ENCODE data around the gene CRLF3. TPM values are rescaled to one million over a fixed set of nuclear protein-coding genes. Genes with fewer than 3 reads are reported as not detected.
A peak's percentile ranks its signal among the peaks of the same experiment; 100 is the strongest.
"Not testable (repeated sequence)": the region's sequence is repeated elsewhere in the genome, so short reads cannot be mapped to it uniquely, and the experiment has no call there.

The CRLF3 gene
- total RNA-seq, 1 experiment from 2014 or later, result 25.8 TPM

DNA sequence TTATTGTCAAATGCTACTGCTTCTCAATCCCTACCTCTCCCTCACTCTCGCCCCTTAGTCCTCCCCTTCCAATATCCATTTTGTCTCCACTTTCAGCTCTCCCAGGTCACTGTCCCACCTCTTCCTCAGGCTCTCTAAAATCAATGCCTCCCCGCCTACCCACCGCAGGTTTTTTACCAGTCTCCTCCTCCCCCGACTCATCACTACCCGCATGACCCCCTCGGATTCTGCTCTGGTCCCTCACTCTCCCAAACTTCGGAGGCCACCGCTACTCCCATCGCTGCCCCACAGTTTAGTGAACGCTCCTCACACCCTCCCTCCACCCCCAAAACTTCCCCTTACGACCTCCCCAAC, 513 bp downstream of the CRLF3 start:
- Histone ChIP-seq H3K27ac (peak overlapping the region; percentile 38; the same call in 1 of the 2 replicates), H3K9me3 (replicated peaks) (no peaks in the 10 kb centered on the region), H3K4me3 (peak overlapping the region; percentile 86), H3K4me1 (replicated peaks) (peaks cover 20% of the 10 kb centered on the region), H3K27me3 (replicated peaks) (no peaks in the 10 kb centered on the region), H3K36me3 (peaks cover 8% of the 10 kb centered on the region)
- peak in 1 of 2 experiments; percentile 18 for DNase-seq (ENCODE audit: low read depth in 1 of 2, low spot score in 2 of 2)

DNA sequence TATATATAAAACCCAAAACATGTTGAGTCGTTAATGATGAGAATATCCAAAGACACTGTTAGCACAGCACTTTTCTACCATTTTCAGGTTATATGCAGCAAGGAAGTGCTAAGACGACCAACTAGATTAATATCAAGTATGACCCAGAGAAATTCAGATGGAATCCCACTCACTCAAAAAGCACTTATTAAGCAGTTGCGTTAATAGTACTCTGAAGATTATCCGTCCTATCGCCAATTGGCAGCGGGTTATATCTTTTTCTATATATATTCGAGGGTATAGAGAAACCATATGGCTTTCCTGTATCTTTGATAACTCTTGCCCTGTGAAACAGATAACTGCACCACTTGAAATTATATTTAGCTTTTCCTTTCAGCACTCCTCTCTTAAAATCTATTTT, 1.1 kb downstream of the CRLF3 start:
- DNase-seq (ENCODE audit: low read depth in 1 of 2, low spot score in 2 of 2), result no peak
- H3K4me3 ChIP-seq, result peak overlapping the region; percentile 86
- peaks cover 10% of the 10 kb centered on the region for H3K36me3 ChIP-seq
- H3K27ac ChIP-seq, result no peak overlapping the region
- no peaks in the 10 kb centered on the region for H3K27me3 ChIP-seq (replicated peaks)
- H3K4me1 ChIP-seq (replicated peaks), result peaks cover 20% of the 10 kb centered on the region
- no peaks in the 10 kb centered on the region for H3K9me3 ChIP-seq (replicated peaks)

GRCh38 chr17:30822919-30823318, 1.6 kb downstream of the CRLF3 start:
- H3K9me3 ChIP-seq (replicated peaks); H3K27ac ChIP-seq; H3K4me3 ChIP-seq; H3K27me3 ChIP-seq (replicated peaks); DNase-seq (ENCODE audit: low read depth in 1 of 2, low spot score in 2 of 2): not testable (repeated sequence)
- H3K36me3 ChIP-seq, result peaks cover 10% of the 10 kb centered on the region
- peaks cover 20% of the 10 kb centered on the region for H3K4me1 ChIP-seq (replicated peaks)

- DNase-seq (ENCODE audit: low read depth in 1 of 2, low spot score in 2 of 2), result no peak
- H3K36me3 ChIP-seq, result peaks cover 10% of the 10 kb centered on the region
- no peak overlapping the region for H3K4me3 ChIP-seq
- H3K9me3 ChIP-seq (replicated peaks), result no peaks in the 10 kb centered on the region
- peaks cover 20% of the 10 kb centered on the region for H3K4me1 ChIP-seq (replicated peaks)
- H3K27ac ChIP-seq, result no peak overlapping the region
- no peaks in the 10 kb centered on the region for H3K27me3 ChIP-seq (replicated peaks)
Observed at GRCh38 chr17:30821871-30822723, 2.4 kb downstream of the CRLF3 start.

DNA sequence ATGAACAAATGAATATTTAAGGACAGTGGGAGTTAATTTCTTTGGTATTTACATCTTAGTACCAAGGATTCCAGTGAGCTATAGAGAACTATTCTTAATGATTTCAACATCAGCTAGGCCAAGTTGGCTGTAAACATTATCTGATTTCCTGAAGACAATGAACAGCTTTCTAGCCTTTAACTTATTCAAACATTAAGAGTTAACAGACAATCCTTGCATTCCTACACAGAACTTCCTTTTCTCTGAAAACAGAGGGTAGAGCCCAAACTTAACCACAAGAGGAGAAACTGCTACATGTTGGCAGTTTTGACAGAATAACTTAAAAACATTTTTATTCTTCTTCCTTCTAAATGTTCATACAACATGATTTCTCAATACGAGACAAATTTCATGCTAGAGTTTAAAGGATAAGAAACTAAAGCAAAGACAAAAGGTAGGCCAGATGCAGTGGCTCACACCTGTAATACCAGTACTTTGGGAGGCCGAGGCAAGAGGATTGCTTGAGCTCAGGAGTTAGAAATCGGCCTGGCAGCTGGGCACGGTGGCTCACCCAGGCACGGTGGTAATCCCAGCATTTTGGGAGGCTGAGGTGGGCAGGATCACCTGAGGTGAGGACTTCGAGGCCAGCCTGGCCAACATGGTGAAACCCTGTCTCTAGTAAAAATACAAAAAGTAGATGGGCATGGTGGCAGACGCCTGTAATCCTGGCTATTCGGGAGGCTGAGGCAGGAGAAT, 4.4 kb downstream of the CRLF3 start:
- Histone ChIP-seq H3K27ac (no peak overlapping the region), H3K4me1 (replicated peaks) (peaks cover 20% of the 10 kb centered on the region), H3K9me3 (replicated peaks) (no peaks in the 10 kb centered on the region), H3K4me3 (no peak overlapping the region), H3K27me3 (replicated peaks) (no peaks in the 10 kb centered on the region), H3K36me3 (peaks cover 10% of the 10 kb centered on the region)
- no peak for DNase-seq (ENCODE audit: low read depth in 1 of 2, low spot score in 2 of 2)

GRCh38 chr17:30816165-30816564, 8.3 kb downstream of the CRLF3 start:
- Histone ChIP-seq H3K9me3 (replicated peaks) (no peaks in the 10 kb centered on the region), H3K4me1 (replicated peaks) (peaks cover 17% of the 10 kb centered on the region), H3K36me3 (peaks cover 5% of the 10 kb centered on the region), H3K4me3 (no peak overlapping the region), H3K27me3 (replicated peaks) (no peaks in the 10 kb centered on the region), H3K27ac (no peak overlapping the region)
- DNase-seq (ENCODE audit: low read depth in 1 of 2, low spot score in 2 of 2), result no peak

GRCh38 chr17:30814860-30815259, 9.6 kb downstream of the CRLF3 start:
- H3K36me3 ChIP-seq; DNase-seq (ENCODE audit: low read depth in 1 of 2, low spot score in 2 of 2); H3K27me3 ChIP-seq (replicated peaks): not testable (repeated sequence)

GRCh38 chr17:30814236-30814635, 10.3 kb downstream of the CRLF3 start:
- not testable (repeated sequence) for H3K36me3 ChIP-seq; H3K4me1 ChIP-seq (replicated peaks); H3K9me3 ChIP-seq (replicated peaks); H3K27me3 ChIP-seq (replicated peaks); H3K27ac ChIP-seq; DNase-seq (ENCODE audit: low read depth in 1 of 2, low spot score in 2 of 2); H3K4me3 ChIP-seq

More at GRCh38 chr17:30814860-30815259, 9.6 kb downstream of the CRLF3 start:
- not testable (repeated sequence) for H3K27ac ChIP-seq; H3K9me3 ChIP-seq (replicated peaks); H3K4me3 ChIP-seq
- H3K4me1 ChIP-seq (replicated peaks), result peaks cover 10% of the 10 kb centered on the region

- peaks cover 7% of the 10 kb centered on the region for H3K4me1 ChIP-seq (replicated peaks)
- H3K9me3 ChIP-seq (replicated peaks), result no peaks in the 10 kb centered on the region
- no peak overlapping the region for H3K4me3 ChIP-seq
- H3K27me3 ChIP-seq (replicated peaks), result no peaks in the 10 kb centered on the region
- H3K36me3 ChIP-seq, result no peaks in the 10 kb centered on the region; the same call in 1 of the 2 replicates
- no peak for DNase-seq (ENCODE audit: low read depth in 1 of 2, low spot score in 2 of 2)
- H3K27ac ChIP-seq, result no peak overlapping the region
Observed at GRCh38 chr17:30812218-30813177, 12.0 kb downstream of the CRLF3 start.

GRCh38 chr17:30809867-30810266, 14.6 kb downstream of the CRLF3 start:
- H3K4me3 ChIP-seq, result no peak overlapping the region
- H3K27ac ChIP-seq, result no peak overlapping the region
- no peak for DNase-seq (ENCODE audit: low read depth in 1 of 2, low spot score in 2 of 2)
- no peaks in the 10 kb centered on the region for H3K9me3 ChIP-seq (replicated peaks)
- no peaks in the 10 kb centered on the region for H3K27me3 ChIP-seq (replicated peaks)
- peaks cover 7% of the 10 kb centered on the region for H3K4me1 ChIP-seq (replicated peaks)
- H3K36me3 ChIP-seq, result no peaks in the 10 kb centered on the region; the same call in 1 of the 2 replicates

DNA sequence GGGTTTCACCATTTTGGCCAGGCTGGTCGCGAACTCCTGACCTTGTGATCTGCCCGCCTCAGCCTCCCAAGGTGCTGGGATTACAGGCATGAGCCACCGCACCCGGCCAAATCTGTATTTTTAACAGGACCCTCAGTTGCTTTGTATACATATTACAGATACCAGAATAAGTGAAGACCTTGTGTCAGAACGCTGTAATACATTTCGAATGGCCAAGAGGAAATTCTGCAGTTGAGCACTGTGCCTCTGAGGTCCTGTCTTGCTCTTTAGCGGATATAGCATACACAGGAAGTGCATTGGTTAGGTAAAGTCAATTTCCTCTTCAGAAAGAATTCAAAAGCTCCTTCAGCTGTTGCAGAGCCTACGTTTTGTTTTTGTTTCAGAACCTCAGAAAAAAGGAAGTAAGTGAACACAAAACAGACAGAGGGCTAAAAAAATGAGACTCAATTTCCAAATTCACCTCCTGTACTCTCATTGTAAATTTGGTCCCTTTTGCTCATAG, 15.7 kb downstream of the CRLF3 start:
- no peaks in the 10 kb centered on the region; the same call in 1 of the 2 replicates for H3K36me3 ChIP-seq
- no peaks in the 10 kb centered on the region for H3K27me3 ChIP-seq (replicated peaks)
- H3K27ac ChIP-seq, result no peak overlapping the region
- H3K4me1 ChIP-seq (replicated peaks), result peaks cover 7% of the 10 kb centered on the region
- no peak for DNase-seq (ENCODE audit: low read depth in 1 of 2, low spot score in 2 of 2)
- H3K9me3 ChIP-seq (replicated peaks), result no peaks in the 10 kb centered on the region
- H3K4me3 ChIP-seq, result no peak overlapping the region

GRCh38 chr17:30807896-30808295, 16.6 kb downstream of the CRLF3 start:
- H3K27me3 ChIP-seq (replicated peaks), result no peaks in the 10 kb centered on the region
- H3K4me3 ChIP-seq, result no peak overlapping the region
- no peak overlapping the region for H3K27ac ChIP-seq
- H3K4me1 ChIP-seq (replicated peaks), result peaks cover 7% of the 10 kb centered on the region
- H3K9me3 ChIP-seq (replicated peaks), result no peaks in the 10 kb centered on the region
- no peak for DNase-seq (ENCODE audit: low read depth in 1 of 2, low spot score in 2 of 2)
- peaks cover 7% of the 10 kb centered on the region for H3K36me3 ChIP-seq

- Histone ChIP-seq H3K9me3 (replicated peaks) (no peaks in the 10 kb centered on the region), H3K4me1 (replicated peaks) (no peaks in the 10 kb centered on the region), H3K27me3 (replicated peaks) (no peaks in the 10 kb centered on the region), H3K27ac (no peak overlapping the region), H3K36me3 (peaks cover 17% of the 10 kb centered on the region), H3K4me3 (no peak overlapping the region)
- DNase-seq (ENCODE audit: low read depth in 1 of 2, low spot score in 2 of 2), result no peak
Observed at GRCh38 chr17:30805944-30806456, 18.5 kb downstream of the CRLF3 start.

Data from SJSA1 (cell line).